HTERT RPE-1 (cell line): Measurements from ENCODE around the gene CASP9.

Experiments
- in situ Hi-C: fragments of 300-500 bp; cut with MboI; formaldehyde crosslinking; loops from 4 replicates; pipeline ENCODE4 v1.14.3; 2020; ENCODE audit warnings: low sequenced_read_pairs

CASP9 gene

DNA sequence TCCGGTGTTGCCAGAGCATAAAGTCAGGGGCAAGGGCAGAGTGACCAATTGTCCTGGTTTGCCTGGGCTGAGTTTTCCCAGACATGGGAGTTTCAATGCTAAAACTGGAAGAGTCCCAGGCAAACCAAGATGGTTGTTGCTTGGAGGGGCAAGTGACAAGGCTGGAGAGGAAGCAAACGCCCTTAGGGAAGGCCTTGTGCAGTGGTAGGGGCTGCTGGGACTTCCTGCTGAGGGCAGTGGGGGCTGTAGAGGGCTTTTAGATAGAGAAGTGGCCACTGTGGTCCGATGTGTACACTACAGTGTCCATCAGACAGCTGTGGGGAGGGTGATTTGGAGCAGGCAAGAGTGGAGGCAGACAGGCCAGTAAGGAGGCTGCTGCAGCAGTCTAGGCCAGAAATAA, 74.4 kb downstream of the CASP9 start:
- in situ Hi-C loops: no loop called here

DNA sequence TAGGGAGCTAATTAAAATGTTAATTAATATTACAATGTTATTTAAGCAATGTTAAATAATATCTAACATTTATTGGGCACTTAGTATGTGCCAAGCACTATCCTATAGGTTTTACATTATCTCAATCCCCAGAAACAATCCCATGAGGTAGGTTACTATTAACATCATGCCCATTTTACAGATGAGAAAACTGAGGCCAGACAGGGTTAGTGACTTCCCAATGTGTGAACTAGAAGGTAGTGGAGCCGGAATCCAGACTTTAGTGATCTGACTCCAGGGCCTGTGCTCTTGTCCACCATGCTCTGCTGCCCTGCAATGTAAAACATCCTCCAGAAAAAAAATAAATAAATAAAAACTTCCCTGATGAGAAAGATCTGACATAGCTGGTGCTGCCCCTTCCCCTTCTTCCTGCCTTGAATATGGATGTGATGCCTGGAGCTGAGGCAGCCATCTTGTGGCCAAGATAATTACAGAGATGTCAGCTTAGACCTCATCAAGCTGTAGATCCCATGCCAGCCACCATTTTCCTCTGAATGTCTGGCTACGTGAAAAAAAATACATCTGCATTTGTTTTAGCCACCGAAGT, 75.0 kb downstream of the CASP9 start:
- in situ Hi-C loops: no loop called here

DNA sequence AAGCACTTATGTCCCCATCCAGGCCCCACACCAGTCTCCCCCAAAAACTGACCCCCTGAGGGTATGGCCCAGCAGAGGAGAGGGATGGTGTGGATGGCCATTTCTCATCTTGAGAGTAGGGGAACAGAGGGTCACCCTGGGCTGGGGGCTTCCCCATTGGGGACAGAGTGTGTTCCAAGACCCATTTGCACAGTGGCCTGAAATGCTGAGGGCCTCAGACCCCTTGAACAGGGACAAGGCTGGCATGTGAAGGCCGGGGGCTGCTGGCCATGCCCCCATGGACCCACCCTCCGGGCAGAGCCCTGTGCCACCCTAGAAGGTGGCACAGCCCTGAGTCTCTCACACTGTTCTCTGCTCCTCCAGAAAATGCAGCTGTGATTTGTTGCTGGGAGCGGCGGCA, 77.8 kb downstream of the CASP9 start:
- in situ Hi-C loops: no loop called here

DNA sequence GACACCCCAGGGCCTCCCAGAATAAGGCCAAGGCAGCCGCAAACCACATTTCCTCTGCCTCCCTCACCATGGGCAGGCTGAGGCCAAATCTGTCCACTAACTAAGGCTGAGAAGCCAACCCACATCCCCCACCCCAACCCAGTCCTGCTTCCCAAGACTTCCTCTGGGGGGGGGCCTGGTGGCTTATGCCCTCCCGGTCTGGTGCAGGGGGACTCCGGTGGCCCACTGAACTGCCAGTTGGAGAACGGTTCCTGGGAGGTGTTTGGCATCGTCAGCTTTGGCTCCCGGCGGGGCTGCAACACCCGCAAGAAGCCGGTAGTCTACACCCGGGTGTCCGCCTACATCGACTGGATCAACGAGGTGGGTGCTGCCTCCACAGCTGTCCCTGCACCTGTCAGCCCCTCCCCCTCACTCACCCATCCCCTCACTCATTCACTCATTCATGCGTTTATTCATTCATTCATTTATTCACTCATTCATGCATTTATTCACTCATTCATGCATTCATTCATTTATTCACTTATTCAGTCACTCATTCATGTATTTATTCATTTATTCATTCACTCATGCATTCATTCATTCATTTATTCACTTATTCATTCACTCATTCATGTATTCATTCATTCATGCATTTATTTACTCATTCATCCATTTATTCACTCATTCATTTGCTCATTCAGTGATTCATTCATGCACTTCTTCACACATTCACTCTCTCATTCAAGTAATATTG, 78.5 kb downstream of the CASP9 start:
- in situ Hi-C loops: no loop called here

DNA sequence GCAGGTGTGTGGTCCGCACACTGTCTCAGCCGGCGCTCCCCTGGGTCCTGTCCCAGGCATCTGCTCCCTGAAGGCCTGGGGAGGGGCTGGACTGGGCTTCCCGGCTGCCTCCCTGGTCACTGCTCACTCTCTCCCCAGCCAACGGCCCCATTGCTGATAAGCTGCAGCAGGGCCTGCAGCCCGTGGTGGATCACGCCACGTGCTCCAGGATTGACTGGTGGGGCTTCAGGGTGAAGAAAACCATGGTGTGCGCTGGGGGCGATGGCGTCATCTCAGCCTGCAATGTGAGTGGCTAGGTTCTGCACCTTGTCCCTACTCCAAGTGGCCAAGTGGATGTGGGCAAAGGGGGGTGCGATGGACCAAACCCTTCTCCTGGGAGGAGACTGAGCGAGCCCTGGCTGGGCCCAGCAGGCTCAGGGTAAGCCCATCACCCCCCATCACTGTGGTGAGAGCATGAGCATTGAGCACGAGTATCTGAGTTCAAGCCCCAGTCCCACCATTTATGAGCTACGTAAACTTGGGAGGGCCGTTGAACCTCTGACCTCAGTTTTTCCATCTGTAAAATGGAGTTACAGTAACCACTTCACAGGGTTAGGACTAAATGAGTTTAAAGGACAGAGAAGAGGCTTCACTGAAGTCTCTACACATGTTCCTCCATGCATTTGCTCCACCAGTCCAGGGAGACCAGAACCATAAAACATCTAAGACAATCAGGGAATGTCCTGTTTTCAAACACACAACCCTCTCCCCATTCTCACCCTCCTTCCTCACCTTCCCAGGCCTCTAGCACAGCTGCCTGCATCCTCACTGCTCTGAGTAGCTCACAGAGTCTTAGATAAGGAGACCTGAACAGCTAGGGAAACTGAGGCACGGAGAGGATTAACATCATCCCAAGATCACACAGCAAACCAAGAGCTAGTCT, 79.3 kb downstream of the CASP9 start:
- in situ Hi-C loops: no loop called here

DNA sequence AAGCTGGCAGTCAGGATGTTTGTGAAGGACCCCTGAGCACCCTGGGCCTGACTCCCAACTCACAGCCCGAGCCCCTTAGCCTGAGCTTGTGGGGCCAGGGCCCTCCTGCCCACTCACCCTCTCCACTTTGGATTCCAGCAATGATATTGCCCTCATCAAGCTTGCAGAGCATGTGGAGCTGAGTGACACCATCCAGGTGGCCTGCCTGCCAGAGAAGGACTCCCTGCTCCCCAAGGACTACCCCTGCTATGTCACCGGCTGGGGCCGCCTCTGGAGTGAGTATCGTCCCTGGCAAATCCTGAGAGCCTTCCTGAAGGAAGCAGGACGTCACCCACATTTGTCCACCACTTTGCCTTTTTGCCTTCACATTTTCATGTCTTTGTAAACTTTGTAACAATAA, 80.7 kb downstream of the CASP9 start:
- in situ Hi-C loops: no loop called here

DNA sequence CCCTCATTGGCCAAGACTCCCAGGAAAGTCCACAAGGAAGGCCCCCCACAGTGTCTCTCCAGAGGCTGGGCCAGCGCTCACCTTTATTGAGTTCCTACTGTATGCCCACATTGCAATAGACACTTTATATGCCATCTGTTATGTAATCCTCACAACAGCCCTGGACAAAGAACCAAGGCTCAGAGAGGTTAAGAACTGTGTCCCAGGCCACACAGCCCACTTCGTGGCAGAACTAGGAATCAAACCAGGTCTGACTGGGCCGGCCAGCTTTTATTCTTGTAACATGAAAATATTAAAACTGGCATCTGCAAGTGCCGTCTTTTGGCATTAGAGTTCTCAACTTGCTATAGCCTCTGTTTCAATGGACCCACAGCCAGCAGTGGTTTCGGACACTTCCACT, 81.3 kb downstream of the CASP9 start:
- in situ Hi-C loops: no loop called here

DNA sequence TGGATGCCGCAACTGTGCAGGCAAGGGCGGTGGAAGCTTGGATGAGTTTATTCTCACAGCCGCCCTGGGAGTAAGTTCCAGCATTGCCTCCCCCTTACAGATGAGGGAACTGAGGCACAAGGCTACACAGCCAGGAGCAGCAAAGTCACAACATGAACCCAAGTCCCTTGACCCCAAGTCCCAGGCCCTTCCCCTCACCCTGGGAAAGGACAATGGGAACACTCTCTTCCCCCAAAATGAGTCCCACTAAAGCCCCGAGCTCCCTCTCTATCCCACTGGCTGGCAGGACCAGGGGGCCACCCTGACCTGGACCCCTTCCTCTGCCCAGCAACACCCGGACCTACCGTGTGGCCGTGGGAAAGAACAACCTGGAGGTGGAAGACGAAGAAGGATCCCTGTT, 81.9 kb downstream of the CASP9 start:
- in situ Hi-C loops: no loop called here
